Femur (tissue), 1 donor: ENCODE data around the gene SECISBP2L.
A peak's percentile ranks its signal among the peaks of the same experiment; 100 is the strongest.

ENCODE experiments used
- DNase-seq: peaks from one replicate; pipeline ENCODE4 v3.0.0-alpha.2; 2017

The SECISBP2L gene

DNA sequence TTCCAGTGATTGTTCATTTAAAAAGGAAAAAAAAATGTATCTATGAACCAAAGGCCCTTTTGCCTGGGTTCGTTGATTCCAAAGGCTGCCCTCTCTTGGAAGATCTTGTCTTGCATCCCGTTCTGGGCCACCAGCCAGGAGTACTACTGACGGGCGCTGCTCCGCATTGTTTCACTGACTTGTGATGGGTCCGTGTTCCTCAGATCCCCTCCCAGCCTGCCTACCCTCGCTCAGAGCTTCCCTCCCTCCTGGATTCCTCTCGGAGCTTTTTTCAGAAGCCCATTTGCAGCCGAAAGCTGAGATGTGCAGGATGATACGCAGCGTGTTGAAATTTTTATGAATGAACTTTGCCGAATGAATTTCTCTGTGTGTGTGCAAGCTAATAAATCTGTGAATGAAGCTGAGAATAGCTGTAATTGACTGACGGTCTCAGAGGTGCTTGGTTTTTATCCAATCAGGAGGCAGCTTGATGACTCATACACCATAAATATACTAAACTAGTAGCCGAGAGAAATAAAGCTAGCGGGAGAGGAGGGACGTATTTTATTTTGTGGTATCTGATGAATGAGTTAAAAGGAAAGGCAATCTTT lies 82.6 kb downstream of the SECISBP2L start, which contains the start of gene SHC4:
Gene SHC4, minus strand, starts transcription at position 396 of the 590 bp plus-strand sequence. CDS start 904 bp downstream, outside the sequence.
- peak; percentile 86 for DNase-seq

GRCh38 chr15:48962662-48963523 lies 83.4 kb downstream of the SECISBP2L start:
- peak; percentile 44 for DNase-seq

DNA sequence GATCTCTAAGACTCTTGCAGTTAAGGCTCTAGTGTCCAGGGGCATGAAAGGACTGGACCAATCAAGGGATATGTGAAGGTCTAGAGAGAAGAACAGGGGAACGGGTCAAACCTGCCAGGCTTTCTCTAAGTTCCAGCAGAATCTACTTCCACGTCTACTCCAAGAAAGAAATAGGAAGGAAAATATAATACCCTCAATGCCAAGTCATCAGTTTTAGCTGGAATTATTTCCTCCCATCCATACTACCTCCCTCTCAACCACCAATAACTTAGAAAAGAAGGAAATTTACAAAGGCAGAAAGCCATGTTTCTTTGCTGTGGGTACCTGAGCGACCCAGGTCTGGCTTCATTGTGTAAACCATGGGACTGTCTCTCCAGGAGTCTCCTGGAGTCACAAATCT lies 90.3 kb downstream of the SECISBP2L start:
- no peak for DNase-seq

DNA sequence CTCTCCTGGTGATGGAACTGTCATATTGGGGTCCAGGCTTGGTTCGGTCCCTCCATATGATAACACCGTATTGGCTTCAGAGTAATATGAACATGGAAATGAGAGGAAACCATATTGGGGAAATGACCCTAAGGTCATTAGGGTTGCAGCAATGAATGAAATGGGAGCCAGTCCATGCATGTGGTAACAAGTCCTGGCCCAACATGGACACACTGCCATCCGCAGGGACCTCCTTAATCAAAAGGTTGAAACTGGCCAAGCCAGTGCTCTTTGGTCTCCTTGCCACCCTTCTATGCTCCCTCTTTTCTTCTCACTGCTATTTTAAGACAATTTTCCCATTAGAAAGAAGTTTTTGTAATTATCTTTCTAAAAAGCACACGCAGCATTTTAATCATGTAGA lies 90.9 kb downstream of the SECISBP2L start:
- no peak for DNase-seq

- no peak for DNase-seq
Measured at GRCh38 chr15:48954538-48954937, 91.7 kb downstream of the SECISBP2L start.

- DNase-seq, result no peak
Measured at GRCh38 chr15:48946840-48947187, 99.4 kb downstream of the SECISBP2L start.

- no peak for DNase-seq
Measured at GRCh38 chr15:48946074-48946839, 100.0 kb downstream of the SECISBP2L start.

DNA sequence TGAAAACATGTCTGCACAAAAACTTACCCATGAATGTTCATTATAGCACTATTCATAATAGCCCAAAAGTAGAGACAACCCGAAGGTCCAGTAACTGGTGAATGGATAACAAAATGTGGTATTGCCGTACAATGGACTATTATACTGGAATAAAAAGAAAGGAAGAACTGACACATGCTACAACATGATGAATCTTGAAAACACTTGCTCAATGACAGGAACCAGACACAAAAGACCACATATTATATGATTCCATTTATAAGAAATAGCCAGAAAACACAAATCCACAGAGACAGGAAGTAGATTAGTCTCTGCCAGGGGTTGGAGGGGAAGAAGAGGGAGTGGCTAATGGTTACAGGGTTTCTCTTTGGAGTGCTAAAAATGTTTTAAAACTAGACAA lies 100.9 kb downstream of the SECISBP2L start:
- DNase-seq, result no peak

DNA sequence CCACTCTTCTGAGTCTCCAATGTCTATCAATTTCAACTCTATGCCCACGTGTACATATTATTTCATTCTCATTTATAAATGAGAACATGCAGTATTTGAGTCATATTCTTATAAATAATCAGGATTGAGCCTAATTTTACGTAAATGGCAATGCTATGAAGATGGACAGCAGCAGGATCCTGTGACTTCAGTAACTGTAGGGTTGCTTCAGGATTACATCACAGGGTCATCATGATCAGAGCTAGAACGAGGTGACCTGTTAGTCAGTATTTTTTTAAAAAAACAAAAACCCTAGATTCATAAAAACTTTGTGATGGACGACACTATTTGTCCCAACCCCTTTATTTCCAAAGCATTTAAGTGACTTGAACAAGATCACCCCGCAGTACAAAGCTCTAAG lies 104.3 kb downstream of the SECISBP2L start:
- no peak for DNase-seq

DNA sequence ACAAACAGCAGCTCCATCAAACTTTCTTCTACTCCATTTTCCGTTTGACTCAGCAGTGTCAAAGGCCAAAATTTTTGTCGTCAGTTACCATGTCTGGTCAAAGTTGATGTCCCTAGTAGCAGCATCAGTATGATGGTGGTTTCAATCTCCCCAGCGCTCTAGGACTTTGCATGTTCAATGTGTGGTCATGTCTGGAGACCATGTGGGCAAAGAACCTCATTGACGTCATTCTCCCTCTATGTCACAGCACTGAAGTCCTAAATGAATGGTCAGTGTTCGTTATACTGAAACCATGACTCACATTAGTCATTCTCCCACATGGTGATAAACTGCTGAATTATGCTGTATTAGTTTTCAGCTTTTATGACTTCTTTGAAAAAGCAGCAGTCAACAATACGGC lies 105.7 kb downstream of the SECISBP2L start:
- DNase-seq, result no peak

DNA sequence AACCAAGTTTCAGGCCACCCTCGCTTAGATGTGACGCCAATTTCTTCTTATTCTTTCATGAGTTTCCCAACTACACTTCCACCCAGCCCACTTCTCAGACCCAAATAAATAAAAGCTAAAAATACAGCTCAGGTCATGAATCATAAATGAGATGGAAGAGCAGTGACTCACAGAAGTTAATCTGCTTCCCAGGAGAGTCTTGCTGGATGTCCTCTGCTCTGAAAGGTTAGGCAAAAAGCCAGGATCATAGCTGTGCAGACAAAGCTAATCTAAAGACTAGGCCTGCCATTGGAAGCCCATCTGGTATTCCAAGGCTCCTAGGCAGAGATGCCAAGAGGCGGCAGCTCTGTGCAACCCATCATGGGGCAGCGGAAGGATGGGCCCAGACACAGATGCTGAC lies 106.6 kb downstream of the SECISBP2L start:
- DNase-seq, result no peak
